Fibroblast of skin of right quadriceps (primary cell): ENCODE results near the gene IGFBP3.
A peak's percentile ranks its signal among the peaks of the same experiment; 100 is the strongest.

ENCODE experiments used
- DNase-seq: peaks from one replicate; pipeline ENCODE4 v3.0.0-alpha.2; 2013

IGFBP3 gene

DNA sequence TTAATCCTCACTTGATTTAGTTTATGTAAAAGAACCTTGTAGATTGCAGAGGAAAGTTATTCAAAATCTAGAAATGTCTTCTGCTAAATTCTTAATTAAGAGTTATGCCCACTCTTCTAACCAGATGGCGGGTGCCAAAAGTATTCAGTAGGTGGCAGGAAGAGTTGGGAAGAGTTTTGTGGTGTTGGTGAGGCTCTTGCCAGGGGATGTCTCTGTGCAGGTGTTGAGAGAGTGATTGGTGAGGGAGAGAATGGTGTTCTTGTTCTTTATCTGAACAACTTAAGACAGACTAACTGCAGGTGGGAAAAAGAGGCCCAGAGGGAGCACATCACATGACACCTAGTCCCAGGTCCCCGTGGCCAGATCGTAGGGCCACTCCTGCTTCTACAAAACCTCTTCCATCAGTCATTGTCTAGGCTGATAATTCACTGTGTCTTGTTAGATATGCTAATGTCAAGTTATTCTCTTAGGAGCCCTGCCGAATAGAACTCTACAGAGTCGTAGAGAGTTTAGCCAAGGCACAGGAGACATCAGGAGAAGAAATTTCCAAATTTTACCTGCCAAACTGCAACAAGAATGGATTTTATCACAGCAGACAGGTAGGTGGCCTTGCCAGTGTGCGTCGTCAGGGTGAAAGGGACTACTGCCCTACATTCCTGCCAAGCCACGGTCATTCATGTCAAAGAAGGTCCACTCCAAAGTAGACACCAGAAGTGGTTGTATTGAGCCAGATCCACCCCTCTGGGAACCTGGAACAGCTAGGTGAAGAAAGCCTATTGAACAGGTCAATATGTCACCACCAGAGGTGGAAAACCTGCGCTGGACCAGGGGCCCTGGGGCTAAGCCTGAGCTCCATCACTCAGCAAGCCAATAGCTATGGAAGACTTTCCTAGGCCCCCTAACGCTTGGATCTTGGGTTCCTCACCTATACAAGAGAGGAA is 29.3 kb downstream of the IGFBP3 start:
- DNase-seq: no peak

DNA sequence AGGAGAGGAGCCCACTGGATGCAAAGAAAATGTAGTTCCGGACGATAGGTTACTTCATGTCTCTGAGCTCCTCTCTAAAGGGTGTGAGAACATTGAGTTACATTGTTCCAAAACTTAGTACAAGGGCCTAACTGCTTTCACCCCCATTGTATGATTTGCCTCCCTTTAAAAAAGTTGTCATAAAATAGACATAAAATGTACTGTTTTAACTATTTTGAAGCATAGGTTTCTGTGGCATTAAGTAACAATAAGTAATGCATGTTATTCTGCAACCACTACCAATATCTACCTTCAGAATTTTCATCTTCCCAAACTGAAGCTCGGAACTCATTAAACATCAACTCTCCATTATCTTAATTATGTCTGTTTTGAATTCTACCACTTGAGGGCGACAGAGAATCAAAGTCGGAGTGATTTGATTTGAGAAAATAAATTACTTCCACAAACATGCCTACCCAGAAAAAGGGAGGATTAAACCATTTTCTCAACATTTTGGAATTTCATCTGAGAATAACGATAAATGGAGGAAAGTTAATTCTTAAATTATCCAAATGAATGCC is 30.1 kb downstream of the IGFBP3 start:
- peak; percentile 63 for DNase-seq

DNA sequence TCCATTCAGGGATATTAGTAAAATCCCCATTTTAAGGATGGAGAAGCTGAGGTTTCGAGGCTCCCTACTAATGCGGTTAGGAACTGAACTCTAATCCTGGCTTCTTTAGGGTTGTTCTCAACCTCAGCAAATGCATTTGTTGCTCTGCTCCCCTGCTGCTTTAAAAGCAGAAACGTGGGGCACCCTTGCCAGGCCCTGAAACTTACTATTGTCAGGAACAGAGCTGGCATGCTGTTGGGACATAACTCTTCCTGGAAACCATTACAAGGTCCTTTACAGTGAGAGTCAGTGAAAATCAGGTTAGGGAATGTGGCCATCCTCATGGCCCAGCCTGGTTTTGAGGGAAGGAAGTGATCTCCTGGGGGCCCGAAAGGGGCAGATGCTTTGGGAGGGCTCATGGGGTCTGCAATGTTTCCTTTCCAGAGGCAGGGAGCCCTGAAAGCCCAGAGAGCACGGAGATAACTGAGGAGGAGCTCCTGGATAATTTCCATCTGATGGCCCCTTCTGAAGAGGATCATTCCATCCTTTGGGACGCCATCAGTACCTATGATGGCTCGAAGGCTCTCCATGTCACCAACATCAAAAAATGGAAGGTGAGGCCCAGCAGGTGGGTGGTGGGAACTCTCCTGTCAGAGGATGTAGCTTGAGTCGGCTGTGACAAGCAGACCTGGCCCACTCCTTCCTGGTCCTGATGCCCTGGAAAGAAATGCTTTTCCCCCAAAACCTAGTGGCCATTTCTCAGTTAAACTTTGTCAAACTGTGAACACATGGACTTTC is 30.8 kb downstream of the IGFBP3 start:
- no peak for DNase-seq

DNA sequence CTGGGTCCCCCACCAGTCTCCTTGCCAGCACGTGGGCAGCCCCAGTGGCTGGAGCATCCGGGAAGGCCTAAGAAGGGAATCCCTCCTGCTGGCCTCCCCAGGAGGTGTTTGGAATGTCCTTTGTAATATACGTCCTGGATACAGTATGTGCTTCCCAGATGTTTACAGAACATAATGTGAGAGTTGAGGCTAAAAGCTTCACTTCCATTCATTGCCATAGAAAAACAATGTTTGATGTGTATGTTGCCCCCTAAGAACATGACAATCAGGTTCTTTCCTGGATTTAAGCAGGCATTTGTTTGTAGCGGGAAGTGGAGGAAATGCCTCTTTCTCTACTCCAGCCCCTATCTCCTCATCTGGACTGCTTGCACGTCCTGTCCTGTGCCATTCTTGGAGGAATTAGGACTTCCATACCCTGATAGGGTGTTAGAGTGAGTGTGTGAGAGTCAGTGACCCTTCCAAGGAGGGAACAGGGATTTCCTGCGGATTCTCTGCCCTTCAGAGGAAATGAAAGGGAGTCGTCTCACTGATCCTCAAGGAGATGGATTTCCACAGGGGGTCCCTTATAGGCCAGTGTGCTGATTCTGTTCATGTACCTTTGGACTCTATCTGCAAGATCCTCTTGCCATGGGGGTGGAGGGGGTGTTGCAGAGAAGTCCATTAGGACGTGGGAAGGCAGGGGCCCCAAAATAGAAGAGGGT is 31.6 kb downstream of the IGFBP3 start:
- no peak for DNase-seq

DNA sequence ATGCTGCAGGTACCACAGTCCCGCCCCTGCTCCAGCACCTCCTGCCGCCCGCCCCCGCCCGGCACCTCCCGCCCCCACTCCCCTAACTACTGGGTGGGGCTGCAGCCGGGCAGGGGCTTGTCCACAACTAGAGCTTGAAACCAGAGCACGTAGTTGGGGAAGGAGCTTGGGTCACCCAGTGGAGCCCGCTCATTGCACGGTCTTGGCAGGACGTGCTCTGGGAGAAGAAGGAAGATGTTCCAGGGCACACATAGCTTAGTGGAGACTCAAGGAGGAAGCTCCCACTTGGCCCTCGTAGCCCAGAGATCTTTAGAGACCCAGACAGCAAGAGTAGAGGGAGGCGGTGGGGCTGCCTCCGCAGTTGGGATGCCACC is 32.1 kb downstream of the IGFBP3 start:
- DNase-seq: no peak

DNA sequence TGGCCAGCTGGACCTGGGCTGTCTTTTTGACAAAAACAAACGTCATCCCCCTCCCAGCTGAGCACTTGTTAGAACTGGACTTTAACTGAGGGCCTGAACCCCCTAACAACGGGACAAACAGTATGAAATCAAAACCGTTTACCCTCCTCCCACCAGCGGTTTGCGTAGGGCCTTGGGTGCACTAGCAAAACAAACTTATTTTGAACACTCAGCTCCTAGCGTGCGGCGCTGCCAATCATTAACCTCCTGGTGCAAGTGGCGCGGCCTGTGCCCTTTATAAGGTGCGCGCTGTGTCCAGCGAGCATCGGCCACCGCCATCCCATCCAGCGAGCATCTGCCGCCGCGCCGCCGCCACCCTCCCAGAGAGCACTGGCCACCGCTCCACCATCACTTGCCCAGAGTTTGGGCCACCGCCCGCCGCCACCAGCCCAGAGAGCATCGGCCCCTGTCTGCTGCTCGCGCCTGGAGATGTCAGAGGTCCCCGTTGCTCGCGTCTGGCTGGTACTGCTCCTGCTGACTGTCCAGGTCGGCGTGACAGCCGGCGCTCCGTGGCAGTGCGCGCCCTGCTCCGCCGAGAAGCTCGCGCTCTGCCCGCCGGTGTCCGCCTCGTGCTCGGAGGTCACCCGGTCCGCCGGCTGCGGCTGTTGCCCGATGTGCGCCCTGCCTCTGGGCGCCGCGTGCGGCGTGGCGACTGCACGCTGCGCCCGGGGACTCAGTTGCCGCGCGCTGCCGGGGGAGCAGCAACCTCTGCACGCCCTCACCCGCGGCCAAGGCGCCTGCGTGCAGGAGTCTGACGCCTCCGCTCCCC is 32.7 kb downstream of the IGFBP3 start, which contains the start of gene IGFBP1:
TSS of gene IGFBP1 (plus strand) at position 304 of the 808 bp plus-strand sequence. CDS start at position 469, 165 bp downstream.
- DNase-seq: no peak

DNA sequence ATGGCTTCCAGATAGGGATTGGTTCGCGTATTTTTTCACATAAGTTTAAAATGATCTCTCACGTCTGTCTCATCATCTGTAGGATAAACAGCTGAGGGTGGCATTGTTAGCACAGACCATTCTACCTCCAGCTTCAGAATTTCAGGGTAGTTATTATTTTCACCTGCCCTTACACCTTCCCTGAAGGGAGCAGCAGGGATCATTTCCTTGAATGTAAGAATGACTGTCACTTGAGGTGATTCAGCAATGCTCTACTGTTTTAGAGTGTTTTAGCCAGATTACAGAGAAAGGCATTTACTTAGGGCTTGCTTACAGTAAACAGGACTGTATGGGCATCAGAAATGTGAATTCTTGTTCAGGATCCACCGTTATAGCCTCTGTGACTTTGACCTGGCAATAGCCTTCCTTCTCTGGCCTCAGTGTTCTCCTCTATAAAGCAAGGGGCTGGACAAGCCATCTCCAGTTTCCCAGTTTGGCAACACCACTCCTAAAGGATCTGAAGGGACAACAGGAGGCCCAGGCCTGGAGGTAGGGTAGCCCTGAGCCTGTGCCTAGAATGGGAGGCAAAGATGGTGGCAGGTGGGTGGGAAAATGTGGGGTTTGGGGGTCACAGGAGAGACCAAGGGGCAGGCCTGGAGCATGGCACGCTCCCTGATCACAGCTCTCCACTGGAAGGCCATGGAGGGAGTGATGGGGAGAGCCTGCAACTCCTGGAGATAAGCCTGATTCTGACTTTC is 34.0 kb downstream of the IGFBP3 start:
- no peak for DNase-seq

DNA sequence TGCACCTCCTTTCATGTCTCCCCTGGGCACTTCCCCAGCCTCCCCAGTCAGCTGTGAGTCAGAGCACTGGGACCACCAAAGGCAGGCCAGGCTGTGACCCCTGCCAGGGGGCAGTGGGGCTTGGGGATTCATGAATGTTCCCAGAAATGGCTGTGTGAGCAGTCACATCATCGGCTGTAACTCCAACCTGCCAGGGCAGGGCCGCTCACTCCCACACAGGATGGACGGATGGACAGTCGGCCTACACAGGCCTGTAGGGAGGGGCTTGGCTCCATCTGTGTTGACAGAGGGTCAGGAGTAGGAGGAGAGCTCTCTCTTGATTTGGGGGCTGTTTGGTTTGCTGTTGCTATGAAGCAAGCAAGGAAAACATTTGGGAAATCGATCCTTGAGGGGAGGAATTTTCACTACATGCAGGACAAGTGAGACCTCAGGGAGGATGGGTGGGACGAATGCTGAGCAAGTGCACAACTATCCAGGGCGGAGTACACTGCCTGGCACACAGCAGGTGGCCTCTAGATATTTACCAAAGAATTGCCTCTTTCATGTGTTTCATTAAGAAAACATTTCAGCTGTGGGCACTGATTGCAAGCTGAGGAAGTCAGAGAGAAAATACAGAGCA is 35.7 kb downstream of the IGFBP3 start:
- DNase-seq: no peak

DNA sequence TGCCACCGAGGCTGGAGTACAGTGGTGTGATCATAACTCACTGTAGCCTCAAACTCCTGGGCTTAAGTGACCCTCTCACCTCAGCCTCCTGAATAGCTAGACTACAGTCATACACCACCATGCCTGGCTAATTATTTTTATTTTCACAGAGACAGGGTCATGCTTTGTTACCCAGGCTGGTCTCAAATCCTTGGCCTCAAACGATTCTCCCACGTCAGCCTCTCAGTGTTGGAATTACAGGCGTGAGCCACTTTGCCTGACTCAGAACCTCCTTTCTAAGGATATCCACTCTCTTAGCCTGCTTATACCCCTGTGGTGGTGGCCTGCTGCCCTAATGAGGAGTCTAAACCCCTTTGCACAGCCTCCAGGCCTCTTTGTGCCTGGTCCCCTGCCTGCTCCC is 36.9 kb downstream of the IGFBP3 start:
- no peak for DNase-seq

DNA sequence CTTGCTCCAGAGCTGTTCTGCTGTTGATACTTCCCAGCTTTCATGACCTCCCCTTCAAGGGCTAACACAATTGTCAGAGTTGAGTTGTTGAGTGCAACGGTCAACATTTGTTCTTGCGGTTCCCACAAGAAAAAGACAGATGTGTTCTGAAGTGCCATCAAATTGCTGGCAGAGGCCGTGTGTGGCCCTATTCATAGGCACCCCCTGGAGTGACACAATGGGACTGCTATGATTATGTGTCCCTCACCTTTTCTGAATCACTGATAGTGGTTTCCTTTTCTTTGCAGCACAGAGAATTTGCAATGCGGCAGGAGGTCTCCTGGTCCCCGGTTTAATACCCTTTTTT is 38.6 kb downstream of the IGFBP3 start:
- DNase-seq: no peak

DNA sequence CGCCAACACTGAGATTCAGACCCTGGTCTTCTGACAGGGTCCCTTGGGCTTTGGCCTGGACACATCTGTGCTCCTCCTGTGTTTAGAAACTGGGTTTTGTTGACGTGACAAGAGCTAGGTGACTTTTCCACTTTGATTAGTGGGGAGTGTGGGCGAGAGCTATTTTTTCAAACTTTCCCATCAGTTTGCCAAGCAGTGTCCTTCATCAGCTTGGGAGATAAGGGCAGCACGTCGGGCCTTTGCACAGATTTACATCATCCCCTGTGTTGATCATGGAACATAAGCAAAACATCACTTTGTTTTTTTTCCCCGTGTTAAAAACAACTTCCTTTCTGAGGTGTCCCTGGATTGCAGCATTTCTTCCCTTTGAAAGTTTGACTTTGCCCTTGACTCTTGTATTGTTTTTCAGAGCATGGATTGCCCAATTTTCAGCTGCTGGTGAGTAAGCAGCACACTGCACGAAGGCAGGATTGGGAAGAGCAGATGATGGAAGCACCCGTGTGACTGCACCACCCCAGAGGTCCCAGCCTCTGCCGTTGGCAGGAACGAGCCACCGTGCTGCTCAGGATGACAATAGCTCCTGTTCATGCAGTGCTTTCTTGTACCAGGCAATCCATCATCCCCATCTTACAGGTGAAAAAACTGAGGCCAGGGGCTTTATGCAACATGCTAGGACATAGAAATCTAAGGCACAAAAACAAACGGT is 39.2 kb downstream of the IGFBP3 start:
- peak; percentile 40 for DNase-seq

DNA sequence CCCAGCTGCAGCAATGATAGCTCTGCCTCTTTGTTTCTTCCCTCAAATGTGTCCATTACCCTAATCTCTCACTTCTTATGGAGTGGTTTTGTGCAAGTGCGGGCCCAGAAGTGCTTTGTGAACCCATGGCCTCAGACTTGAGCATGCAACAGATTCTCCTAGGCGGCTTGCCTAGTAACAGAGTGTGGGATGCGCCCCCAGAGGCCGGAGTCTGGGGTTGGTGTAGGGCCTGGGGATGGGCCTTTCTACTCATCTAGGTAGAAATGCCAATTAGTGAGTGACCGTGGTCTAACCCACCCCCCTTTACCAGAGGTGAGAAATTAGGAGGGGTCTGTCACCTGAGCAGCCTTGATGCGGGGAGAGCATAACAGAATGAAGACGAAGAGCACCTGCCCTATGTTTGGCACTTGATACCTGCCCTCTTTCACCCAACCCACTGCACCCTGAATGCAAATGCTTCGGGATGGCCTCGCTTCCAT is 39.8 kb downstream of the IGFBP3 start:
- DNase-seq: no peak

DNA sequence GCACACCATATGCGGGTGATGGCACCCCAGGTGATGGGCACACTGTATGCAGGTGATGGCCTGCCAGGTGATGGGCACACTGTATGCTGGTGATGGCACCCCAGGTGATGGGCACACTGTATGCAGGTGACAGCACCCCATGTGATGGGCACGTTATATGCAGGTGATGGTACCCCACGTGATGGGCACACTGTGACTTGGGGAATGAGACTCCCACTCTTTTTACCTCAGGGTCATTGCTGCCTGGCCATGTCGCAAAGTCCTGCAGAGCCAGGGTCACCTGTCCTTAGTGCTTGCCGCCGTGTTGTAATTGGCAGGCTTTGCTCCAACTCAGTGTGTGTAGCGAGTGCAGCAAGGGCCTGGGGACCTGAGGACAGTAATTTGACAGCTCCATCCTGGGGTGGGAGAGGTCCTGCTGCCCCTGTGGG is 40.6 kb downstream of the IGFBP3 start:
- no peak for DNase-seq

DNA sequence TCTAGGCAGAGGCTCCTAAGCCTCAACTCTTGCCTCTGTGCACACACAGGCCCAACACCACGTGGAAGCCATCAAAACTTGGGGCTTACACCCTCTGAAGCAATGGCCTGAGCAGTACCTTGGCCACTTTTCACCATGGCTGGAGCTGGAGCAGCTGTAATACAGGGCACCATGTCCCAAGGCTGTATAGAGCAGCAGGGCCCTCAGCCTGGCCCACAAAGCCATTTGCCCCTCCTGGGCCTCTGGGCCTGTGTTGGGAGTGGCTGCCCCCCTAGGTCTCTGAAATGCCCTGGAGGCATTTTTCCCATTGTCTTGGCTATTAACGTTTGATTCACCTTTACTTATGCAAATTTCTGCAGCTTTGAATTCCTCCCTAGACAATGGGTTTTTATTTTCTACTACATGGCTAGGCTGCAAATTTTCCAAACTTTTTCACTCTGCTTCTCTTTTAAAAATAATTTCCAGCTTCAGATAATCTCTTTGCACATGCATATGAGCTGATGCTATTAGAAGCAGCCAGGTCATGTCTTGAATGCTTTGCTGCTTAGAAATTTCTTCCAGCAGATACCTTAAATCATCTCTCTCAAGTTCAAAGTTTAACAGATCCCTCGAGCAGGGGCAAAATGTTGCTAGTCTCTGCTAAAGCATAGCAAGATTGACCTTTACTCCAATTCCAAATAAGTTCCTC is 42.5 kb downstream of the IGFBP3 start:
- no peak for DNase-seq

DNA sequence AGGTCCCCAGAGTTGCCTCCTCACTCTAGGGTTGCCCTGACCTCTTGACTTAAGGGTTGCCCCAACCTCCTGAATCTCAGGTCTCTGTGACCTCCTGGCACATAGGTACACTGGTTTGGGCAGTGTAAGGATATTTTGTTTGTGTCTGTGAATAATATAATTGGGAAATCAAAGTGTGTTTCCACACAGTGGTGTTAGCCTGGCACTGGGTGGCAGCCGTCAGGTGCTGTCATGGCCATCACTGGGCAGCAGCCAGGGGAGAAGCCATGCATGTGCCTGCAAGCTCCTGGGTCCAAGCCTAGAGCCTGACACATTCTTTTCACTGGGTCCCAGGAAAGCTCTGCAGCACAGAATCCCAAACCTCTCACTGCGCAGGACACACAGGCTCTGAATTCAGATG is 44.6 kb downstream of the IGFBP3 start:
- DNase-seq: no peak

DNA sequence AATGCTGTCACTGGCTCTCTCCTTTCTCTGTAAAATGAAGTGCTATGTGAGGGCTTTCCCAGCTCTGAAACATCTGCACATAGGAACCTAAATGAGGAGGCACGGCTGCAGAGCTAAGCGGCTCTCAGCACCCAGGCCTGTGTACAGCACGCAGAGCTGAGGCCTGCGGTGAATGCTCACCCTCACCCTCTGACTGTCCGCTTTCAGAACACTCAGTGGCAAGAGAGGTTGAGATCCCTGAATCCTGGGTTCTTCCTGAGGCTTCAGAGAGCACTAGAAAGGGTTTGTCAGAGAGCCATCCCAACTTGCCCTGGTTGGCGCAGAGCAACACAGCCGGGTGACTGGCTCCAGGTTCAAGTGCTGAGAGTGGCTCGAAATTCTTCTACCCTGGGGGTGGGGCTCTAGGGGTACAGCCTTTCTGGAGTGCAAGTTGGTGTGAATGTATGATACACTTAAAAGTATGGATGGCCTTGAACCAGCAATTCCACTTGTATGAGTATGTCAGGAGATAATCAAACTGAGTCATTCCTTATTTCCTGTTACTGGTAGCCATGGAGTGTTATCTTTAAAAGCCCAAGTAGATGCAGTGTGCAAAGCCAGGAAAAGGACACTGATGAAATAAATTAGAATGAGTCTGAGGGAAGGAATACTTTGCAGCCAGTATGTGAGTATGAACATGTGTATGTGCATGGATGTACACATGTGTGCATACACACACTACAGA is 46.5 kb downstream of the IGFBP3 start:
- DNase-seq: peak; percentile 87

DNA sequence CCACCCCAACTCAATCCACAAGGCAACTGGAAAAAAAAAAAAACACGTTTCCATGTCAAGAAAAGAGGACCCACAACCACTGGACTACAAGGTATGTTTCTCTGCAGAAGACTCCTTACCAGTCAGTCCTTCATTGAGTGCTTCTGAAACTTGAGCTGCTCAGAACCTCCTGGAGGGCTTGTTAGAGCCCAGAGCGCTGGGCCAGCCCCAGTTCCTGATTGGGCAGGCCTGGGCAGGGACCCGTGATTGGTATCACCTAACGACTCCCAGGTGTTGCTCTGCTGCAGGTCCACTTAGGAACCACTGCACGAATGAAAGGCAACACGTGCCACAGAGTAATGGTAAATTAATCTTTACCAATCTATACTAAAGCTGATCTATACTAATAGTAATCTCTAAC is 47.7 kb downstream of the IGFBP3 start:
- no peak for DNase-seq

DNA sequence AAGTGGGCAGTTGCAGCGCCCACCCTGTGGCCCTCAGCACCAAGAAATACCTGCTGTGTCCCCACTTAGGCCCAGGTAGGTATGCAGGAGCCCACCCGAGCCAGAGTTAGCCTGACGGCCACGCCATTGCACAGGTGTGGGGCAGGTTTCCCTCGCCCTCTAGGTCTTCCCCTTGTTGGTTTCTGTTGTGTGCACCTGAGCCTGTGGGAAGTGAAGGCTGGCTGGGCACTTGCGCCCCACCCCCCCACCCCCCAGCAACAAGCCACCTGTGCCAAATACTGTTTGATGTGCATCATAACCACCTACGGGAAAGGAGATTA is 48.1 kb downstream of the IGFBP3 start, which contains the start of gene CCDC201:
TSS of gene CCDC201 (minus strand) at position 48 of the 320 bp plus-strand sequence. CDS start 75 bp downstream, outside the sequence.
- DNase-seq: no peak
